Activated effector memory CD4-positive, alpha-beta T cell treated with Interleukin-2 at 50 U/mL for 16 hours (primary cell): ENCODE results near the gene UBTD1.
"Not testable (repeated sequence)": the region's sequence is repeated elsewhere in the genome, so short reads cannot be mapped to it uniquely, and the experiment has no call there.

Experiments used
- DNase-seq: peaks from one replicate; pipeline ENCODE4 v3.0.0-alpha.2; 2020

The UBTD1 gene

DNA sequence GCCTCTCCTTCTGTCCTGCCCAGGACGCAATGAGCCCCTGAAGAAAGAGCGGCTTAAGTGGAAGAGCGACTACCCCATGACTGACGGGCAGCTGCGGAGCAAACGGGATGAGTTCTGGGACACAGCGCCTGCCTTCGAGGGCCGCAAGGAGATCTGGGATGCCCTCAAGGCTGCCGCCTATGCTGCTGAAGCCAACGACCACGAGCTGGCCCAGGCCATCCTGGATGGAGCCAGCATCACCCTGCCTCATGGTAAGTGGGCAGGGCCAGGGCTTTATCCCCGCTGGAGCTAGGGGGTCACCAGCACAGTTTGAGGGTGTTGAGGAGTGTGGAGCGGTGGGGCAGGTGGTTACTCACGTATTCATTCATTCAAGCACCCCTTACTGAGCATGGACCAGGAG lies 69.2 kb downstream of the UBTD1 start:
- no peak for DNase-seq

DNA sequence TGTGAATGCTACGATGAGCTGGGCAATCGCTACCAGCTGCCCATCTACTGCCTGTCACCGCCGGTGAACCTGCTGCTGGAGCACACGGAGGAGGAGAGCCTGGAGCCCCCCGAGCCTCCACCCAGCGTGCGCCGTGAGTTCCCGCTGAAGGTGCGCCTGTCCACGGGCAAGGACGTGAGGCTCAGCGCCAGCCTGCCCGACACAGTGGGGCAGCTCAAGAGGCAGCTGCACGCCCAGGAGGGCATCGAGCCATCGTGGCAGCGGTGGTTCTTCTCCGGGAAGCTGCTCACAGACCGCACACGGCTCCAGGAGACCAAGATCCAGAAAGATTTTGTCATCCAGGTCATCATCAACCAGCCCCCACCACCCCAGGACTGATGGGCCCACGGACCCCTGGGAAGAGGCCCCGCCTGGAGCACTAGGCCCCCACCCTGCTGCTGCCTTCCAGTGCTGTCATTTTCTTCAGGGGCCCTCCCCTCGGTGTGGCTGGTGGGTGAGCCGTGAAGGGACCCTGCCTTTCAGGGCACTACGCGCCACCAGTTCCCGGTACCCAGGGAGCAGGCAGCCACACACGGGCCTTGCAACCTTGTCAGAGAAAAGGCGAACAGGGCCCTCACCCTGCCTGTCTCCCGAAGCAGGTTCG lies 71.5 kb downstream of the UBTD1 start:
- DNase-seq = no peak

- no peak for DNase-seq
Observed at GRCh38 chr10:97570789-97571471, 72.2 kb downstream of the UBTD1 start.

DNA sequence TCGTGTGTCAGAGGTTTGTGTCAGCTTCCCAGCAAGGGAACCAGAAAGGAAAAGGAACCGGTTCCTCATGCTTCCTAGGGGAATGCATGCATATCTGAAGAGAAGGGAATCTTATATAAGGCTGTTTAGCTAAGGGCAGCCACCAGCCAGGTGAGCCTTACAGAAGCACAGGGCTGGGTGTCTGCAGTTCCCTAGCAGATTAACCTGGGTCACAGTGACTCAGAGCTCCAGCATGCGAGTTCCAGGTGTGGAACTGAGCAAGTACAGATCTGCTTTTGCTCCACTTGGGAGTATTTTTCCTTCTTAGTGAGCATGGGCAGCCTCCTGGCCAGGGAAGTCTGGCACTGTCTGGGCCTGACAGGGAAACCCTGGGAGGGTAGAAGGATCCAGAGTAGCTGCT lies 72.9 kb downstream of the UBTD1 start:
- no peak for DNase-seq

GRCh38 chr10:97572214-97572989 lies 73.7 kb downstream of the UBTD1 start, which contains the start of gene ANKRD2:
ANKRD2 (plus strand) TSS chr10:97572779; CDS start chr10:97572789, 10 bp downstream.
- DNase-seq = peak; percentile 14

DNA sequence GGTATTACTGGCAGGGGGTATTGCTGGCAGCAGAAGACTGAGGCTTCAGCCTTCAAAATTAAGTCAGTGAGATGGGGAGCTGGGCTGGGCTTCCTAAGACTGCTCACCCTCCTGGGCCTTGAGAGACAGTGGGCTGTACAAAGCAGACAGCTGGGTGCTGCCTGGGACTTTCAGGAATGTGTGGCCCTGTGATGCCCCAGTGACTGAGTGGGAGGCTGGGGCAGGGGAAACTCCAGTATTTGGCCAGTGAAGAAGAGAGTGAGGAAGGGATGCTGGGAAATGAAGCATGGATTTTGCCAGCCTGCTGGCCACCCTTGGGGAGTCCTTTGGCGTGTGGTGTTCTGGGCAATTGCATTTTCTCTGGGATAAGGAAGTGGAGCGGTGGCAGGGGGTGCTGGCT lies 74.3 kb downstream of the UBTD1 start:
- no peak for DNase-seq

- DNase-seq = no peak
Observed at GRCh38 chr10:97573672-97574071, 74.9 kb downstream of the UBTD1 start.

DNA sequence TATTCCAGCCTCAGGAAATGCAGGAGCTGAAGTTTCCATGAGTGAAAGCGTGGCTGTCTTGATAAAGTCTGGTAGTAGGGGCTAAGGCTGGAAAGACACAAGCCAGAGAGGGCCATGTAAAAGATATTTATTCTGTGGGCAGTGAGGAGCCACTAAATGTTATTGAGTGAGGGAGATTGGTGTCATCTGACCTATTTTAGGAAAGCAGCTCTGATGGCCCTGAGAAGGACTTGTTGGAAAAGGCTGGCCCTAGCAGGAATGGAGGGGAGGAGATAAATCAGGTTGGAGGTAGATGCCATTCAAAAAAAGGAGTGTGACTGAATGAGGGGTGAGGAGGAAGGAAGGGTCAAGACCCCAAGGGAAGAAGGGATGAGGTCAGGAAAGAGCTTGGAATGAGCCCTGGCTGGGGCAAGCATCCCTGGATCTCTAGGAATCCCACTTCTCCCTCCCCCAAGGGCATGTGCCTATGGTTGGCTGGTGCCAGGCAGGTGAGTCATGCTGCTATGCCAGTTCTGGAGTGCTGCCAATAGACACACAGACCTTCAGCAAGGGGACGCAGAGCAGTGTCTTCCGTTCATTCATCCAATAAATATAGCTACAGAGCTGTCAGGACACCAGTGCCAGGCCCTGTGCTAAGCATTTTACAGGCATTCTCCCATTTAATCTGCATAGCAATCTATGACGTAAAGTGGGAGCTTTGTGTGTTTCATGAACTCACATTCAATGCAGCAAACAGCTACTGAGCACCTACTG lies 75.8 kb downstream of the UBTD1 start:
- no peak for DNase-seq

DNA sequence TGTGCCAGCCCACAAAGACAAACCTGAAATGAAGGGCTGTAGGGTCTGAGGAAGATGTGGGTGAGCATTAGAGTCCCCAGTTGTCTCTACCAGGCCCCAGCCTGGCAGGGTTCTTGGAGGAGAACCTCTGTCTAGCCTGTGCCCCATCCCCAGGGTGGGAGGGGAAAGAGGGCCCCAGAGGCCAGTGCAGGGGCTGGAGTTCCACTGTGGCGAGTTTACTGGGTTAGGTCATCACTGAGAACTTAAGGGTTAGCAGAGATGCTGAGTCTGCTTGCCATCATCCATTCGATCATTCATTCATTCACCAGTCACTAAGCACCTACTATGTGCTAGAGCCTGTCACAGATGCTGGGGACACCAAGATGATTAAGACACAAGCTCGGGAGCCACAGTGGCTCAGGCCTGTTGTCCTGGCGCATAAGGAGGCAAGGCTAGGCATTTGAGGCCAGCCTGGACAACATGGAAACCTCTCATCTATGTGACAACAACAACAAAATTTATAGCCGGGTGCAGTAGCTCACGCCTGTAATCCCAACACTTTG lies 76.5 kb downstream of the UBTD1 start:
- no peak for DNase-seq

DNA sequence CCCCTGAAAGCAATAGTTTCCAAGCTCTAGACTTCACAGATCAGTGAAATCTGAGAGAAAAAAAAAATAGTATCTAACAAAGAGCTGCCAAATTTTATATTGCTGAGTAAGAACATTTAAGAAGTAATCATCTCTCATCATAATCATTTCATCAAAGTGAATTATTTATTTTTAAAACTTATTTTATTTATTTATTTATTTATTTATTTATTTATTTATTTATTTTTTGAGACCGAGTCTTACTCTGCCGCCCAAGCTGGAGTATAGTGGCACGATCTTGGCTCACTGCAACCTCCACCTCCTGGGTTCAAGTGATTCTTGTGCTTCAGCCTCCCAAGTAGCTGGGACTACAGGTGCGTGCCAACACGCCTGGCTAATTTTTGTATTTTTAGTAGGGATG lies 77.8 kb downstream of the UBTD1 start:
- not testable (repeated sequence) for DNase-seq

GRCh38 chr10:97577701-97578100 lies 79.0 kb downstream of the UBTD1 start:
- DNase-seq = no peak

GRCh38 chr10:97578171-97578844 lies 79.6 kb downstream of the UBTD1 start:
- DNase-seq = no peak

- no peak for DNase-seq
Observed at GRCh38 chr10:97580421-97581367, 82.0 kb downstream of the UBTD1 start.

DNA sequence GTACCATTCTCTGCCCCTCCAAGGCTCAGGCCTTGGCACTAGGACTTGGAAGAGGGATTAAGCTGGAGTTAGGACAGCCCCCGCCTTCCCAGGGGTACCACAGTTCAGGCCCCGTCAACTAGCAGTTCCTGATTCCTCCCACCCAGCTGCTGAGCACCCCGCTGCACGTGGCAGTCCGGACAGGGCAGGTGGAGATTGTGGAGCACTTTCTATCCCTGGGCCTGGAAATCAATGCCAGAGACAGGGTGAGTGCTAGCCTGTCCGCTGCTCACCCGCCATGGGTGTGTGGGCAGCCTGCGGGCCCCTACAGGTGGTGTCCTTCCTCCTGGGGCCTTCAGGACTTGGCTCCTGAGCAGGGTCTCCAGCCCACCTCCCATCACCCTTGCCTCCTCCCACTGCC lies 83.4 kb downstream of the UBTD1 start:
- DNase-seq = no peak

DNA sequence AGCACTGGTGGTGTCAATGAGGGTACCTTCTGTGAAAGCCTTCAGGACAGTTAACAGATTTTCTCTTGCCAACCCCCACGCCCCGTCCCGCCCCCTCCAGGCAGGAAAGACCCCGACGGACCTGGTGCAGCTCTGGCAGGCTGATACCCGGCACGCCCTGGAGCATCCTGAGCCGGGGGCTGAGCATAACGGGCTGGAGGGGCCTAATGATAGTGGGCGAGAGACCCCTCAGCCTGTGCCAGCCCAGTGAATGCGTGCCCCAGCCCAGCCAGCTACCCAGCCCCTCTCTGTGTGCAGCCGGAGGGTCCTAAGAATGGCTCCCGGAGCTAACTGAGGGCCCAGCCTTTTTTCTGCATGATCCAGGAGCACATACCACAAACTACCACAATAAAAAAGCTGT lies 84.8 kb downstream of the UBTD1 start:
- no peak for DNase-seq

GRCh38 chr10:97584060-97584797 lies 85.5 kb downstream of the UBTD1 start, which contains the start of gene HOGA1:
HOGA1 (plus strand) TSS chr10:97584389; CDS start chr10:97584704, 315 bp downstream.
- DNase-seq = no peak

DNA sequence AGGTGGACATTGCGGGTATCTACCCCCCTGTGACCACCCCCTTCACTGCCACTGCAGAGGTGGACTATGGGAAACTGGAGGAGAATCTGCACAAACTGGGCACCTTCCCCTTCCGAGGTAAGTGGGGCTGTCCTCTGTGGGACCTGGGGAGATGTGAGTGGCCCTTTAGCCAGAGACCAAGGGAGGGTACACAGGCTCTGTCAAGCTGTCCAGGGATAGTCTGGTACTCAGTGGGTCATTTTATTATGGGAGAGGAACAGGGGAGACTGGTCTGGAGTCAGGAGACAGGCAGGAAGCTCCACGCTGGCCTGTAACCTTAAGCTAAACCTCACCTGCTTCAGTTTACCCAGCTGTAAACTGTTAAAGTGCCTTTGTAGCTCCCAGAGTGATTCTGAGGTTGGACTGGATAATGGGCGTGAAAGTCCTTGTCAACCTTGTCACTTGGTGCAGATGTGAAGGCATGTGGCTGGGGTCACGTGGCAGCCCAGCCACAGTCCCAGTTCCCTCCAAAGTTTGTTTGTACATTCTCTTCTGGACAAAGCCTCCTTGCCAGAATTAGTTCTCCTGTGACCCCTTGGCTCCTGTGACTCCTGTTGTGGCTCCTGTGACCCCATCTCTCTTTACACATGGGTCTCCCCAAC lies 86.2 kb downstream of the UBTD1 start:
- no peak for DNase-seq

DNA sequence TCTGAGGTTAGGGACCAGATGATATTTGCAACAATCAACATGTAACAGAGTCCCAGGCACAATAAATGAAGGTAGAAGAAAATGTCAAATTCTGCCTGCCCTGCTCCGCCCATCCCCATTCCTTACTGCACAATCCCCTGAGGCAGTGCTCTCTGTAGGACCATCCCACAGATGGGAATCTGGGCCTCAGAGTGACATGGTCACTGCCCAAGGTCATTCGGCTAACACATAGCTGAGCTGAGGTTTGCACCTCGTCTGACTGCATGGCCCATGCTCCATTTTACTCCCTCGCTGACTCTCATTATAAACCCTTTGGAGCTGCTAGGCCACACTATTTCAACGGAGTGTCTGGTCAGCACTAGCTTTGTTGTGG lies 86.7 kb downstream of the UBTD1 start:
- DNase-seq = no peak

GRCh38 chr10:97587183-97587582 lies 88.5 kb downstream of the UBTD1 start:
- DNase-seq = no peak

GRCh38 chr10:97589479-97589878 lies 90.8 kb downstream of the UBTD1 start, which contains the start of gene C10orf62:
C10orf62 (plus strand) TSS chr10:97589721; CDS start chr10:97589898, 177 bp downstream.
- no peak for DNase-seq
